ENCODE measurements around the gene PDE7B. TPM values are rescaled to one million over a fixed set of nuclear protein-coding genes. Genes with fewer than 3 reads are reported as not detected.

PDE7B gene
- total RNA-seq, 2 experiments from 2014 or later = 0.58 to 0.68 TPM

DNA sequence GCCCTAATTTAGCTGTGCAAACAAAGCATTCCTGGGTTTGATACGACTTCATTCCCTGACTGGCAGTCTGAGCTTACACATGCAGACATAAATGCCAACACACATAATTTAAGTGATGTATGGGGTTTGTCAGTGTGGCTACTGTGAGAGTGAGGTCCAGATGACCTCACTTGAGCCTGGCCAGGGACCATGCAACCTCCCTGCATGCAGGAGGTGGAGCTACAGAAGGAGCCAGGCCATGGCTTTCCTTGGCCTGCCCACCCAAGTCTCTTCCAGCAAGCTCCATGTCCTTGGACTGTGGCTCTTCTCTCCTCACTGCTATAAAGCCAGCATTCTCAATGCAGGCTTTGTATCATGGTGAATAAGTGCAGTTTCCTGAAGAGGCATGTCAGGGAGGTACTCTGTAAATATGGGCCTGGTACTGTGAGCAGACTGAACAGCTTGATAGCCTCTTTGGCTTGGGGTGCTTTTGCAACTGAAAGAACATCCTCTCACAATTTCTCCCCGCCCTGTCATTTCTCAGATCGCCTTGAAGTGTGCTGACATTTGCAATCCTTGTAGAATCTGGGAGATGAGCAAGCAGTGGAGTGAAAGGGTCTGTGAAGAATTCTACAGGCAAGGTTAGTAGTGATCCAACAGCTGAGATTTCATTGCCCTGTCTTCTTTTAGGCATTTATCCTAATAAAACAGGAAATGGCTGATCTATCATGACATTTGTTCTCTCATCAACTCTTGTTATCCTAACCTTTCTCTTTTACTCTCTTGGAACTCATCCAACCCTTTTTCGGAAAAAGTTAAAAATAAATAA, 329.4 kb downstream of the PDE7B start:
- POLR2A ChIA-PET = no interaction called here
- no peaks in the 10 kb centered on the region for H3K4me1 Mint-ChIP-seq (ENCODE audit: low read depth)
- CTCF ChIA-PET = no interaction called here
- no peaks in the 10 kb centered on the region for H3K9me3 Mint-ChIP-seq
- no peak overlapping the region for H3K4me3 Mint-ChIP-seq
- H3K36me3 Mint-ChIP-seq (ENCODE audit: low read depth) = no peaks in the 10 kb centered on the region
- TF ChIP-seq, protein P1, sequence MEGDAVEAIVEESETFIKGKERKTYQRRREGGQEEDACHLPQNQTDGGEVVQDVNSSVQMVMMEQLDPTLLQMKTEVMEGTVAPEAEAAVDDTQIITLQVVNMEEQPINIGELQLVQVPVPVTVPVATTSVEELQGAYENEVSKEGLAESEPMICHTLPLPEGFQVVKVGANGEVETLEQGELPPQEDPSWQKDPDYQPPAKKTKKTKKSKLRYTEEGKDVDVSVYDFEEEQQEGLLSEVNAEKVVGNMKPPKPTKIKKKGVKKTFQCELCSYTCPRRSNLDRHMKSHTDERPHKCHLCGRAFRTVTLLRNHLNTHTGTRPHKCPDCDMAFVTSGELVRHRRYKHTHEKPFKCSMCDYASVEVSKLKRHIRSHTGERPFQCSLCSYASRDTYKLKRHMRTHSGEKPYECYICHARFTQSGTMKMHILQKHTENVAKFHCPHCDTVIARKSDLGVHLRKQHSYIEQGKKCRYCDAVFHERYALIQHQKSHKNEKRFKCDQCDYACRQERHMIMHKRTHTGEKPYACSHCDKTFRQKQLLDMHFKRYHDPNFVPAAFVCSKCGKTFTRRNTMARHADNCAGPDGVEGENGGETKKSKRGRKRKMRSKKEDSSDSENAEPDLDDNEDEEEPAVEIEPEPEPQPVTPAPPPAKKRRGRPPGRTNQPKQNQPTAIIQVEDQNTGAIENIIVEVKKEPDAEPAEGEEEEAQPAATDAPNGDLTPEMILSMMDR (IDR thresholded peaks at IDR 0.05) = no peak
- no peak overlapping the region for H3K27ac Mint-ChIP-seq
- ATAC-seq (no peak), DNase-seq (no peak)
- intact Hi-C loops (cut with micrococcal nuclease) = no loop called here
- H3K27me3 Mint-ChIP-seq = peaks cover 2% of the 10 kb centered on the region

GRCh38 chr6:136181512-136181833, 330.0 kb downstream of the PDE7B start:
- ChIA-PET POLR2A (interaction anchor here (1.0 kb wide), 1 partner anchor 20 kb away, joined by 3 read pairs; no protein-coding TSS in a partner anchor), CTCF (no interaction called here)
- intact Hi-C loops (cut with micrococcal nuclease) = no loop called here
- Mint-ChIP-seq H3K36me3 (ENCODE audit: low read depth) (no peaks in the 10 kb centered on the region), H3K9me3 (no peaks in the 10 kb centered on the region), H3K27ac (no peak overlapping the region), H3K4me3 (no peak overlapping the region), H3K4me1 (ENCODE audit: low read depth) (no peaks in the 10 kb centered on the region), H3K27me3 (peaks cover 2% of the 10 kb centered on the region)
- DNase-seq = no peak
- TF ChIP-seq, protein P1 (IDR thresholded peaks at IDR 0.05) = no peak
- no peak for ATAC-seq

DNA sequence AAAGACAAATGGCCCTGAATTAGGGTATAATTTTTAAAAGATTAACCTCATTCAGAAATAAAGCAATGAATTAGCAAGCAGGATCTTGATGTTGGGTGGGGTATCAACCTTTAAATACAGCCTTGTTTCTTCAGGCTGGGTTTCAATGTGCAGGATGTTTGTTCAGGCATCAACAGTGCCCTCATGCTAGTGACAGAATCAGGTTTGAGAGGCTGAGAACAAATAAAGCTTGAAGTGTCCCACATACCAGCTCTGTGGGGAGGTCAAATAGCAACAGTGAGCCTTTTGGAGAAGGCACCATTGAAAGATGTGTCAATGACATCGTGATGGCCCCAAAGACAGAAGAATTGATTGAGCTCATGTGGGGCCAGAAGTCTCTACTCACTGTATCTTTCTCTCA, 330.4 kb downstream of the PDE7B start:
- H3K4me1 Mint-ChIP-seq (ENCODE audit: low read depth) = no peaks in the 10 kb centered on the region
- DNase-seq (no peak), ATAC-seq (no peak)
- CTCF ChIA-PET = interaction anchor here (1.0 kb wide), 1 partner anchor 14 kb away, joined by 3 read pairs; no protein-coding TSS in a partner anchor
- no peaks in the 10 kb centered on the region for H3K9me3 Mint-ChIP-seq
- peaks cover 2% of the 10 kb centered on the region for H3K27me3 Mint-ChIP-seq
- H3K36me3 Mint-ChIP-seq (ENCODE audit: low read depth) = no peaks in the 10 kb centered on the region
- TF ChIP-seq, protein P1 (IDR thresholded peaks at IDR 0.05) = no peak
- no peak overlapping the region for H3K4me3 Mint-ChIP-seq
- intact Hi-C loops (cut with micrococcal nuclease) = no loop called here
- no peak overlapping the region for H3K27ac Mint-ChIP-seq
- POLR2A ChIA-PET = interaction anchor here (1.0 kb wide), 1 partner anchor 20 kb away, joined by 3 read pairs; no protein-coding TSS in a partner anchor

- Mint-ChIP-seq H3K27ac (no peak overlapping the region), H3K4me3 (no peak overlapping the region), H3K27me3 (no peaks in the 10 kb centered on the region), H3K36me3 (ENCODE audit: low read depth) (no peaks in the 10 kb centered on the region), H3K4me1 (ENCODE audit: low read depth) (no peaks in the 10 kb centered on the region), H3K9me3 (no peaks in the 10 kb centered on the region)
- TF ChIP-seq, protein P1 (IDR thresholded peaks at IDR 0.05) = no peak
- CTCF ChIA-PET = interaction anchor here (0.8 kb wide), 1 partner anchor 18 kb away, joined by 3 read pairs; no protein-coding TSS in a partner anchor
- no peak for ATAC-seq
- intact Hi-C loops (cut with micrococcal nuclease) = no loop called here
- POLR2A ChIA-PET = no interaction called here
- no peak for DNase-seq
These were observed 333.2 kb downstream of the PDE7B start for GRCh38 chr6:136184738-136185137.

GRCh38 chr6:136186363-136186762, 334.9 kb downstream of the PDE7B start:
- ATAC-seq (no peak), DNase-seq (no peak)
- H3K36me3 Mint-ChIP-seq (ENCODE audit: low read depth) = no peaks in the 10 kb centered on the region
- TF ChIP-seq, protein P1 (IDR thresholded peaks at IDR 0.05) = no peak
- no peaks in the 10 kb centered on the region for H3K4me1 Mint-ChIP-seq (ENCODE audit: low read depth)
- no peak overlapping the region for H3K4me3 Mint-ChIP-seq
- POLR2A ChIA-PET = no interaction called here
- H3K27me3 Mint-ChIP-seq = no peaks in the 10 kb centered on the region
- intact Hi-C loops (cut with micrococcal nuclease) = no loop called here
- H3K9me3 Mint-ChIP-seq = no peaks in the 10 kb centered on the region
- CTCF ChIA-PET = interaction anchor here (1.1 kb wide), 1 partner anchor 40 kb away, joined by 3 read pairs; no protein-coding TSS in a partner anchor
- no peak overlapping the region for H3K27ac Mint-ChIP-seq
